GM10847 (cell line): Measurements from ENCODE around the gene DNASE1.

ENCODE experiments used
- POLR2A ChIP-seq: IDR thresholded peaks from 2 replicates; pipeline ENCODE4 v1.6.1; 2011; ENCODE audit not compliant: insufficient read length; ENCODE audit errors: extremely low read depth

DNASE1 gene

DNA sequence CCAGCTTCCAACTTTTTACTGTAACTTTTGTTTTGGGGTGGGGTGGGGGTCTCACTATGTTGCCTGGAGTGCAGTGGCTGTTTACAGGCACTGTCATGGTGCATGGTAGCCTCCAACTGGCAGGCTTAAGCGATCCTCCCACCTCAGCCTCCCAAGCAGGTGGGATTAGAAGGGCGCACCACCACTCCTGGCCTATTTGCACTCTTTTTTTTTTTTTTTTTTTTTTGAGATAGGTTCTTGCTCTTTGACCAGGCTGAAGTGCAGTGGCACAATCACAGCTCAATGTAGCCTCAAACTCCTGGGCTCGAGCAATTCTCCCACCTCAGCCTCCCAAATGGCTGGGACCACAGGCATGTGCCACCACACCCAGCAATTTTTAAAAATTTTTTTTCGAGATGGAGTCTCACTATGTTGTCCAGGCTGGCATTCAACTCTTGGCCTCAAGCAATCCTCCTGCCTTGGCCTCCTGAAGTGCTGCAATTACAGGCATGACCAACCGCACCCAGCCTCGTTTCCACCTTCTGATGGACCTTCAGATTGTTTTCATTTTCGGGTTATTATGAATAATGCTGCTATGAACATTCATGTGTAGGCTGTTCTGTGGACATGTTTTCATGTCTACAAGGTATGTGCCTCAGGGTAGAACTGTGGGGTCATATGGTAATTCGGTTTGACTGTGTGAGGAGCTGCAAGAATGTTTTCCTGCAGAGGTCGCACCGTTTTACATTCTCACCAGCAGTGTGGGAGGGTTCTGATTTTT is 51.9 kb downstream of the DNASE1 start:
- TF ChIP-seq POLR2A = no peak
